Sigmoid colon (tissue), 7 donors: ENCODE data around the gene ADARB2. TPM values are rescaled to one million over a fixed set of nuclear protein-coding genes. Genes with fewer than 3 reads are reported as not detected.

Experiments
- DNase-seq: peaks from one replicate; pipeline ENCODE4 v3.0.0-alpha.2; 2019
- H3K27ac ChIP-seq, 4 donors: fragments of 200-600 bp; sonication (generic); one replicate each; pipeline ENCODE4 v1.5.1; 2016 to 2019; ENCODE audit warnings: mild to moderate bottlenecking in 1 of 4
- H3K27me3 ChIP-seq, 3 donors: fragments of 200-600 bp; sonication (generic); one replicate each; pipeline ENCODE4 v1.5.1; 2019; ENCODE audit warnings: mild to moderate bottlenecking in 1 of 3
- H3K36me3 ChIP-seq, 4 donors: fragments of 200-600 bp; sonication (generic); one replicate each; pipeline ENCODE4 v1.5.1; 2016 to 2019
- H3K4me1 ChIP-seq, 4 donors: fragments of 200-600 bp; sonication (generic); one replicate each; pipeline ENCODE4 v1.5.1; 2017 to 2019
- H3K4me3 ChIP-seq, 4 donors: fragments of 200-600 bp; sonication (generic); one replicate each; pipeline ENCODE4 v1.5.1; 2017 to 2019; ENCODE audit warnings: mild to moderate bottlenecking in 2 of 4, moderate library complexity in 1 of 4
- H3K9me3 ChIP-seq, 4 donors: fragments of 200-600 bp in 3 of 4; sonication (generic) in 3 of 4; one replicate each; pipeline versions ENCODE4 v1.5.1 to v1.6.1; 2013 to 2019
- EP300 ChIP-seq, 4 donors: sonication (generic); formaldehyde crosslinking; IDR thresholded peaks; one replicate each; pipeline ENCODE4 v1.6.1; 2017; ENCODE audit warnings: antibody characterized with exemption in 4 of 4
- POLR2A ChIP-seq, 2 donors: fragments of 450-650 bp; IDR thresholded peaks; one replicate each; pipeline ENCODE4 v1.6.1; 2016; ENCODE audit warnings: antibody characterized with exemption in 2 of 2, mild to moderate bottlenecking in 2 of 2, moderate library complexity in 2 of 2
- POLR2AphosphoS5 ChIP-seq, 4 donors: sonication (generic); formaldehyde crosslinking; IDR thresholded peaks; one replicate each; pipeline ENCODE4 v1.6.1; 2017; ENCODE audit warnings: antibody characterized with exemption in 4 of 4
- WGBS, 2 donors: extraction: QIAGEN DNeasy Blood & Tissue Kit; methylation state at CpG; one replicate each; pipeline ENCODE4 v1.1.7; 2013; 5-methylcytosine and 5-hydroxymethylcytosine counted together
- intact Hi-C: fragments of 100-400 bp; cut with DNase I; formaldehyde crosslinking; loops from one replicate; pipeline ENCODE4 v1.15.1; 2023
- polyA plus RNA-seq, 3 donors: library from polyadenylated mRNA; stranded (reverse); fragments of 200-250 nt; gene quantifications; one replicate each; pipeline ENCODE4 v1.2.3, GENCODE V29; 2013
- total RNA-seq, 4 donors: library from RNA; depleted of rRNA; stranded (reverse); fragments of >200 nt; gene quantifications; one replicate each; pipeline ENCODE4 v1.1.0, GENCODE V29; 2016
- TF ChIP-seq, protein P1 (sequence below), 4 experiments: fragments of 450-650 bp in 3 of 4; fragments of 200-600 bp in 1 of 4; IDR thresholded peaks; one replicate each; pipeline ENCODE4 v1.5.1; 2016 to 2019; ENCODE audit warnings: antibody characterized with exemption in 4 of 4, mild to moderate bottlenecking in 3 of 4, moderate library complexity in 2 of 4
- donor health status: healthy with polysubstance abuse.
- donor health status: Bipolar disorder and iron deficiency.
- donor health status: healthy.

Gene ADARB2
- total and polyA plus RNA-seq, 7 donors, result 0.60 to 5.9 (median 3.5) TPM; not detected in 1

DNA sequence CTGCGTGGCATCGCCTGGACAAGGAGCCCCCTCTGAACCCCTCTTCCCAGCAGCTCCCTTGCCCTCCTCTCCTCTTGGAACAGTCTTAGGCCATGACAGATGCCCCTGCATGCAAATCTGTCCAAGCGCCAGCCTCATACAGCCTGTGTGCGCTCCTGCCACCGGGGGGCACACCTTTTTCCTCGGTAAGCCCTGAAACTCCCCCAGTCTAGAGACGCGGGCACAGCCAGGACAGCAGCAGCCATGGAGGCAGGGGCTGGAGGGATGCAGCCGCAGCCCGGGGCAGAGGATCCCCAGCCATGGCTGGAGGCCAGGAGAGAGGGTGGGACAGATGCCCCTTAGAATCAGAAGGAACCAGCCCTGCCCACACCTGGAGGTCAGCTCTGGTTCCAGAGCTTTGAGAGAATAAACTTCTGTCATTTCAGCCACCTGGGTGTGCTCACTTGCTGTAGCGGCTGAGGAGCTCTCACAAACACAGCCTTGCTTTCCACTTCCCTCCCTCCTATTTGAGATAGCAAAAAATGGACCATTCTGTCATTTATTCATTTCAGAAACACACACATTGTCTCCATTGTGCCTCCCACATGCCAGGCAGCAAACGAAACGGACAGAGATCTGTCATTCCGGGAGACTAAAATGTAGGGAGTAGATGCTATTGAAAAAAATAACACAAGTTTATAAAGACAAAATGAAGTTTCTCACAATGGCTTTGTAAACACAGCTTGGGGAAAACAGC lies 439.6 kb downstream of the ADARB2 start:
- TF ChIP-seq POLR2A (IDR thresholded peaks at IDR 0.05) (no peak), EP300 (IDR thresholded peaks at IDR 0.05) (no peak), POLR2AphosphoS5 (IDR thresholded peaks at IDR 0.05) (no peak)
- TF ChIP-seq, protein P1, sequence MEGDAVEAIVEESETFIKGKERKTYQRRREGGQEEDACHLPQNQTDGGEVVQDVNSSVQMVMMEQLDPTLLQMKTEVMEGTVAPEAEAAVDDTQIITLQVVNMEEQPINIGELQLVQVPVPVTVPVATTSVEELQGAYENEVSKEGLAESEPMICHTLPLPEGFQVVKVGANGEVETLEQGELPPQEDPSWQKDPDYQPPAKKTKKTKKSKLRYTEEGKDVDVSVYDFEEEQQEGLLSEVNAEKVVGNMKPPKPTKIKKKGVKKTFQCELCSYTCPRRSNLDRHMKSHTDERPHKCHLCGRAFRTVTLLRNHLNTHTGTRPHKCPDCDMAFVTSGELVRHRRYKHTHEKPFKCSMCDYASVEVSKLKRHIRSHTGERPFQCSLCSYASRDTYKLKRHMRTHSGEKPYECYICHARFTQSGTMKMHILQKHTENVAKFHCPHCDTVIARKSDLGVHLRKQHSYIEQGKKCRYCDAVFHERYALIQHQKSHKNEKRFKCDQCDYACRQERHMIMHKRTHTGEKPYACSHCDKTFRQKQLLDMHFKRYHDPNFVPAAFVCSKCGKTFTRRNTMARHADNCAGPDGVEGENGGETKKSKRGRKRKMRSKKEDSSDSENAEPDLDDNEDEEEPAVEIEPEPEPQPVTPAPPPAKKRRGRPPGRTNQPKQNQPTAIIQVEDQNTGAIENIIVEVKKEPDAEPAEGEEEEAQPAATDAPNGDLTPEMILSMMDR (IDR thresholded peaks at IDR 0.05), result no peak
- no peak overlapping the region for H3K27ac ChIP-seq
- DNase-seq, result no peak
- no peaks in the 10 kb centered on the region for H3K36me3 ChIP-seq
- H3K9me3 ChIP-seq, result no peaks in the 10 kb centered on the region
- 61 to 62% methylated on average over 14 of the region's 14 CpGs for WGBS, 2 donors
- intact Hi-C loops, result no loop called here
- peaks cover 0 to 2% (median 0%) of the 10 kb centered on the region in 3 donors for H3K27me3 ChIP-seq
- H3K4me3 ChIP-seq, result no peak overlapping the region
- H3K4me1 ChIP-seq, result peaks cover 0 to 8% (median 0%) of the 10 kb centered on the region in 4 donors

DNA sequence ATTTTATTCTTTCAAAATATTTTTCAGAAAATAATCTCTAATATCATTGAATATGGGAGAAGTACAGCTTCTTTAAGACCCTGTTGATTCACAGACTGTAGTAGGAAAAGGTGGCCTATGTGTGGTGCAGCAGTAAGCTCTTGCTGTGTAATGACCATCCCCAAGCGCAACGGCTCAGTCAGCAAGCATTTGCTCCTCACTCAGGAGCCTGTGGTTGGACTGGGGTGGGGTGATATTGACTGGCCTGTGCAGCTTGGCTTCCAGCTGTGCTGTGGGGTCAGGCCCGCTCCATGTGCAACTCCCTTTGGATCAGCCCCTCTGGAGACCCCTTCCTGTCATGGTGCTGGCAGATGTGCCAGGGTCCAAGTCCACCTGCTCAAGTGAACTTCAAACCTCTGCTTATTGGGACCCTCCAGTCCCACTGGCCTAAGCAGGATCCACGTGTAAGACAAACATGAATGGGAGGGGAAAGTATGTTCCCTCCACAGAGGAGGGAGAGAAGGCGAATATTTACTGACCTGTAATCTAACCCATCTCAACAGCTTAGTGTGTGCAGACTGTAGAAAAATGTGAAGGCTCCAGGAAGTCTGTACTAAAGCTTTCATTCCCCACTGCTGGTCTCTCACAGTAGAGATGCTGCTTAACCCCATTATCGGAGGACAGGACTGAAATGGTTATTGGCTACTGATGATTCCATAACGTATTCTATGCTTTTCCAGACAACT lies 441.4 kb downstream of the ADARB2 start:
- TF ChIP-seq POLR2A (IDR thresholded peaks at IDR 0.05), result no peak
- no peak for TF ChIP-seq POLR2AphosphoS5 (IDR thresholded peaks at IDR 0.05)
- TF ChIP-seq, protein P1 (IDR thresholded peaks at IDR 0.05), result no peak
- TF ChIP-seq EP300 (IDR thresholded peaks at IDR 0.05), result no peak
- H3K4me3 ChIP-seq, result no peak overlapping the region
- H3K27me3 ChIP-seq, result peaks cover 0 to 2% (median 0%) of the 10 kb centered on the region in 3 donors
- peaks cover 0 to 8% (median 0%) of the 10 kb centered on the region in 4 donors for H3K4me1 ChIP-seq
- 91 to 92% methylated on average over 7 of the region's 7 CpGs for WGBS, 2 donors
- DNase-seq, result no peak
- H3K27ac ChIP-seq, result no peak overlapping the region
- no peaks in the 10 kb centered on the region for H3K9me3 ChIP-seq
- no peaks in the 10 kb centered on the region for H3K36me3 ChIP-seq
- intact Hi-C loops, result no loop called here

DNA sequence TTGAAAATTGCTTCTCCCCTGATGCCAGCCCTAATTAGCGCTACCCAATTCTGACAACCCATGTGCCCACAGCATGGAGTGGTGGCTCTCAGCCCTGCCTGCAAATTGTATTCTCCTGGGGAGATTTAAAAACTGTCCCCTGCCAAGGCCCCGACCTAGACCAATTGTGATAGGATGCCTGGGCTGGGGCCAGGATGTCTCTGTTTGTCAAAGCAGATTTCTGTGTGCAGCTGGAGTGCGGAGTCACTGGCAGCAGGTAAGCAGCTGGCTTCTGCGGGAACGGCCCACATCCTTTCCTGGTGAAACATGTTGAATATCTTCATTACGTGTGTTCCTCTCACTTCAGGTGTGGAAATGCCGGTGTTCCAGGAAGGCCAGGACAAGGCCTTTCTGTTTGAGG lies 442.6 kb downstream of the ADARB2 start:
- intact Hi-C loops, result no loop called here
- H3K9me3 ChIP-seq, result no peaks in the 10 kb centered on the region
- TF ChIP-seq, protein P1 (IDR thresholded peaks at IDR 0.05), result no peak
- H3K4me1 ChIP-seq, result peaks cover 0 to 8% (median 0%) of the 10 kb centered on the region in 4 donors
- WGBS, 2 donors, result 92 to 93% methylated on average over 7 of the region's 7 CpGs
- no peaks in the 10 kb centered on the region for H3K27me3 ChIP-seq
- H3K27ac ChIP-seq, result no peak overlapping the region
- H3K4me3 ChIP-seq, result no peak overlapping the region
- DNase-seq, result no peak
- H3K36me3 ChIP-seq, result no peaks in the 10 kb centered on the region

DNA sequence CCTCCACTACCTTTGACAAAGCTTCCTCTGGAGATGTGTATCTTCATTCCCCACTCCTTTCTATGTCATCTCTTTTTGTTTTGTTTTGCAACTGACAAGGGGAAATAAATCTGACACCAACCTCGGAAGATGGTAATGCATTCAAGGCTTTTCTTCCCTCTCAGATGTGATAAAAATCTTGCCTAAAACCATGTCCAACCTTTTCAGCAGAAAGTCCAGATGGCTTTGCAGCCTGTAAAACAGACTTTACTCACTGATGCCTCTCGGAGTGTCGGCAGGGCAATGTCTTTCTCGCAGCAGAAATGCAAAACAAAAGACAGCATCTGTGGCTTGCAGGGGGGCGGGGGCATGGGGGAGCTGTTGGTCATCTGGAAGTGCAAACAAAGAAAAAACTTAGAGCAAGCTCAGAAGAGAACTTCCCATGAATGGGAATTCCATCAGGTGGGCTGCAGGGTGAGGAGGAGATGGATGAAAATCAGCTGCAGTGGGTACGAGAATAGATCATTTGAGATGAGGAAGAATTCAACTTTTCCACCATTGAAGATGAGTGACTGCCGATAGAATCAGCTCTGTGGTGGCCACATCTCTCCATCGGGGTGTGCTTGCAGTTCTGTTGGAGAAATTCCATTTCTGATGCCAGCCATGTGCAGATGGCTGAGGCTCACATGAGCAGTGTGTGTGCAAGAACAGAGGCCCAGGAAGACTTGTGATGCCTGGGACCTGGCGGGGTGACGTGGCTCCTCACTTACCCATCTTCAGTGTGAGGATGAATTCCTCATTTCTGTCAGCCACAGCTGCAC lies 443.5 kb downstream of the ADARB2 start:
- TF ChIP-seq, protein P1 (IDR thresholded peaks at IDR 0.05), result no peak
- TF ChIP-seq EP300 (IDR thresholded peaks at IDR 0.05), result no peak
- TF ChIP-seq POLR2AphosphoS5 (IDR thresholded peaks at IDR 0.05), result no peak
- TF ChIP-seq POLR2A (IDR thresholded peaks at IDR 0.05), result no peak
- intact Hi-C loops, result no loop called here
- WGBS, 2 donors, result 53 to 72% methylated on average over 10 of the region's 10 CpGs
- Histone ChIP-seq H3K27ac (no peak overlapping the region), H3K27me3 (no peaks in the 10 kb centered on the region), H3K36me3 (no peaks in the 10 kb centered on the region), H3K9me3 (no peaks in the 10 kb centered on the region), H3K4me1 (peaks cover 0 to 8% (median 0%) of the 10 kb centered on the region in 4 donors), H3K4me3 (no peak overlapping the region)
- peak; percentile 26 for DNase-seq
